WTC11 (cell line): ENCODE results near the gene INHBB.

Experiments used
- NFYB ChIP-seq: sonication (generic); formaldehyde crosslinking; conservative IDR thresholded peaks from 2 replicates; pipeline ENCODE4 v1.8.0; 2022; ENCODE audit warnings: low read depth, missing genetic modification reagents
- TF ChIP-seq, protein P1 (sequence below): fragments of 200-600 bp; IDR thresholded peaks from 2 replicates; pipeline ENCODE4 v1.8.0; 2022; ENCODE audit warnings: antibody characterized with exemption

DNA sequence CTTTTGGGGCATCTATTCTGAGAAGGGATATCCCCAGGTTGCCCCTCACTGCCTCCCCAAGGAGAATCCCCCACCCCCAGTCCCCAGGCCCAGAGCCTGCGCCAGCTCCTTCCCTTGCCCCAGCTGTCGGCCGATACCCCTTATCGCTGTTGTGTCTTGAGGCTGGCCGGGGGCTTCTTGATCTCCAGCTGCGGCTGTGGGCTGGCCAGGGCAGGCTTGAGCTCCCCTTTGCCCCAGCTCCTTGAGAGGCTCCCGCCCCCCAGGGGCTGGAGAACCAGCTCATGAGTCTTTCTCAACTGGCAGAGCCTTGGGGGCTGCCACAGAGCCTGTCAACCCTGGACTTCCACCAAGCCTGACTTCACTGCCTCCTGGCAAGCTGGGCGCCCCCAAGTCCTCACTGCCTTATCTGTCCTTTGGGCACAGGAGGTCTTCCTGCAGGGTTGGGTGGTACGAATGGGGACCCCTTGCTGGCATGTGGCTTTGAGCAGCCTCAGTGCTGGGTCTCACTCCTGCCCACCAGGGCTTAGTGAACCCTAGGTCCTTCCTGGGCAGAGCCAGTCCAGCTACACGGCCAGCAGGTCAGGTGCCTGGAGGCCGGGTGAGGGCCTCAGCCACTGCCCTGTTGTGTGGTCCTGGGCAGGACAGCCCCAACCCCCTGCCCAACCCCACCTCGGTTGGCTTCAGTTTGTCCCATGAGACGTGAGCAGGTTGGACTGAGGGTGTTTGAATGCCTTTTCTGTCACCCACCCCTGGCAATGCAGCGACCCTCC, 29.5 kb downstream of the INHBB start:
- no peak for TF ChIP-seq NFYB
- TF ChIP-seq, protein P1, sequence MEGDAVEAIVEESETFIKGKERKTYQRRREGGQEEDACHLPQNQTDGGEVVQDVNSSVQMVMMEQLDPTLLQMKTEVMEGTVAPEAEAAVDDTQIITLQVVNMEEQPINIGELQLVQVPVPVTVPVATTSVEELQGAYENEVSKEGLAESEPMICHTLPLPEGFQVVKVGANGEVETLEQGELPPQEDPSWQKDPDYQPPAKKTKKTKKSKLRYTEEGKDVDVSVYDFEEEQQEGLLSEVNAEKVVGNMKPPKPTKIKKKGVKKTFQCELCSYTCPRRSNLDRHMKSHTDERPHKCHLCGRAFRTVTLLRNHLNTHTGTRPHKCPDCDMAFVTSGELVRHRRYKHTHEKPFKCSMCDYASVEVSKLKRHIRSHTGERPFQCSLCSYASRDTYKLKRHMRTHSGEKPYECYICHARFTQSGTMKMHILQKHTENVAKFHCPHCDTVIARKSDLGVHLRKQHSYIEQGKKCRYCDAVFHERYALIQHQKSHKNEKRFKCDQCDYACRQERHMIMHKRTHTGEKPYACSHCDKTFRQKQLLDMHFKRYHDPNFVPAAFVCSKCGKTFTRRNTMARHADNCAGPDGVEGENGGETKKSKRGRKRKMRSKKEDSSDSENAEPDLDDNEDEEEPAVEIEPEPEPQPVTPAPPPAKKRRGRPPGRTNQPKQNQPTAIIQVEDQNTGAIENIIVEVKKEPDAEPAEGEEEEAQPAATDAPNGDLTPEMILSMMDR: no peak
